SK-N-MC (cell line): Measurements from ENCODE around the gene MFAP5.

Experiments used
- EZH2 ChIP-seq: fragments of 200-600 bp; sonication (generic); IDR thresholded peaks from one replicate; pipeline ENCODE4 v1.6.1; 2017; ENCODE audit warnings: antibody characterized with exemption
- POLR2AphosphoS5 ChIP-seq: IDR thresholded peaks from 2 replicates; pipeline ENCODE4 v1.6.1; 2012; ENCODE audit warnings: mild to moderate bottlenecking, low read depth, low read length, borderline replicate concordance

DNA sequence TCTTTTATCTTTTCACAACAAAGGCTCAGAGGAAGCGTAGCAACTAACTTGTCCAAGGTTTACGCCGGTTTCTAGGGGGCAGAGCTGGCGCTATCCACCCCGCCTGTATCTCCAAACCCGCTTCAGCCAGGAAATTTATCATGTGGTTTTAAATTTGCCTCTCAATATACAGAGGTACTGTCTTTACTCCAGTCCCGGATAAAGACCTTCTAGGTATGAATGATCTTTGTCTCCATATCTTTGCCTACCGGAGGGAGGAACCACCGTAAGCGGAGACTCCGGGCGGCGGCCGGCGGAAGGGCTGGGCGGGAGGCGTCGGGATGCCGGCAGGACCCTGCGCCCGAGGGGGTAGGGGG is 34.5 kb upstream of the MFAP5 start:
- no peak; the same call in 1 of the 2 replicates for TF ChIP-seq POLR2AphosphoS5
- TF ChIP-seq EZH2, result no peak
